Mesothelial cell of epicardium (in vitro differentiated cells): Measurements from ENCODE around the gene NBDY. TPM values are rescaled to one million over a fixed set of nuclear protein-coding genes. Genes with fewer than 3 reads are reported as not detected.

Source experiments
- DNase-seq, 2 experiments: peaks; one replicate each; pipeline ENCODE4 v3.0.0; 2021; ENCODE audit warnings: low spot score in 2 of 2; ENCODE audit not compliant: unreplicated experiment in 2 of 2
- H3K27ac Mint-ChIP-seq: 2 replicates; pipeline ENCODE4 v1.8.0; 2021; ENCODE audit warnings: mixed read lengths
- H3K27me3 Mint-ChIP-seq: 2 replicates; pipeline ENCODE4 v1.8.0; 2021; ENCODE audit warnings: low read depth, mixed read lengths
- H3K36me3 Mint-ChIP-seq: 2 replicates; pipeline ENCODE4 v1.8.0; 2021; ENCODE audit warnings: mixed read lengths
- H3K4me1 Mint-ChIP-seq: 2 replicates; pipeline ENCODE4 v1.8.0; 2021; ENCODE audit warnings: mixed read lengths
- H3K4me3 Mint-ChIP-seq: 2 replicates; pipeline ENCODE4 v1.8.0; 2021; ENCODE audit warnings: mild to moderate bottlenecking, moderate library complexity, mixed read lengths
- H3K9me3 Mint-ChIP-seq: 2 replicates; pipeline ENCODE4 v1.8.0; 2021; ENCODE audit warnings: mixed read lengths
- total RNA-seq: library from RNA; stranded (reverse); gene quantifications from 3 replicates; pipeline ENCODE4 v1.2.1, GENCODE V29; 2021
- TF ChIP-seq, protein P1 (sequence below): fragments of 200-600 bp; sonication (generic); IDR thresholded peaks from one replicate; pipeline ENCODE4 v1.5.0; 2021; ENCODE audit warnings: antibody characterized with exemption; ENCODE audit not compliant: unreplicated experiment

Gene NBDY
- total RNA-seq, 1 donor from 2014 or later = 48.4 TPM

DNA sequence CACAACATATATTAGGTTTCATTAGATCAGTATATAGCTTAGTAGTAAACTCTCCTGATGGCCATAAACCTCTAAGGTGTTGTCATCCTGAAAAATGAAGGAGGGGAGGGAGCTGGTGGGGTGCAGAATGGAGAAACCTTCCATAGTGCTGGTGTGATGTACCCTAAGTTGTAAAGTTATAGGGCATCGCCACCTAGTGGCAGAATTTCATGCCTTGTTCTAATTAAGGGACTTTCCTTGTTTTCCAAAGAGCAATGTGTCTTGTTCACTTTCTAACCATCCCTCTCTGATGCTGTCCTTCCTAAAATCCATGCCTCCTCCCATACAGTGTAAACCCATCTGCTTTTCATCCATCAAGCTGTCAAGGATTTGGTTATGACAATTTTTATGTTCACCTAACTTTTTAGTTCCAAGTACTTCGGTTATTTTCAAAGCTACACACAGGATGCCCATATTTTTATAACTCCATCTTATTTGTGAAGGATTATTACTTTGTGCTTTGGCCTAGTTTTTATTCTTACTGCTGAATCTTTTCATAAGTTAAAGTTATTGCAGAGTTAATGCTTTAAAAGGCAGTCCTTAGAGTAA, 4.5 kb downstream of the NBDY start:
- H3K27ac Mint-ChIP-seq = no peak overlapping the region
- no peak overlapping the region for H3K4me3 Mint-ChIP-seq
- DNase-seq = no peak
- TF ChIP-seq, protein P1, sequence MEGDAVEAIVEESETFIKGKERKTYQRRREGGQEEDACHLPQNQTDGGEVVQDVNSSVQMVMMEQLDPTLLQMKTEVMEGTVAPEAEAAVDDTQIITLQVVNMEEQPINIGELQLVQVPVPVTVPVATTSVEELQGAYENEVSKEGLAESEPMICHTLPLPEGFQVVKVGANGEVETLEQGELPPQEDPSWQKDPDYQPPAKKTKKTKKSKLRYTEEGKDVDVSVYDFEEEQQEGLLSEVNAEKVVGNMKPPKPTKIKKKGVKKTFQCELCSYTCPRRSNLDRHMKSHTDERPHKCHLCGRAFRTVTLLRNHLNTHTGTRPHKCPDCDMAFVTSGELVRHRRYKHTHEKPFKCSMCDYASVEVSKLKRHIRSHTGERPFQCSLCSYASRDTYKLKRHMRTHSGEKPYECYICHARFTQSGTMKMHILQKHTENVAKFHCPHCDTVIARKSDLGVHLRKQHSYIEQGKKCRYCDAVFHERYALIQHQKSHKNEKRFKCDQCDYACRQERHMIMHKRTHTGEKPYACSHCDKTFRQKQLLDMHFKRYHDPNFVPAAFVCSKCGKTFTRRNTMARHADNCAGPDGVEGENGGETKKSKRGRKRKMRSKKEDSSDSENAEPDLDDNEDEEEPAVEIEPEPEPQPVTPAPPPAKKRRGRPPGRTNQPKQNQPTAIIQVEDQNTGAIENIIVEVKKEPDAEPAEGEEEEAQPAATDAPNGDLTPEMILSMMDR = peak; percentile 75
- H3K4me1 Mint-ChIP-seq = peaks cover 10% of the 10 kb centered on the region
- H3K27me3 Mint-ChIP-seq = no peaks in the 10 kb centered on the region
- H3K9me3 Mint-ChIP-seq = peaks cover 16% of the 10 kb centered on the region
- H3K36me3 Mint-ChIP-seq = peaks cover 5% of the 10 kb centered on the region

DNA sequence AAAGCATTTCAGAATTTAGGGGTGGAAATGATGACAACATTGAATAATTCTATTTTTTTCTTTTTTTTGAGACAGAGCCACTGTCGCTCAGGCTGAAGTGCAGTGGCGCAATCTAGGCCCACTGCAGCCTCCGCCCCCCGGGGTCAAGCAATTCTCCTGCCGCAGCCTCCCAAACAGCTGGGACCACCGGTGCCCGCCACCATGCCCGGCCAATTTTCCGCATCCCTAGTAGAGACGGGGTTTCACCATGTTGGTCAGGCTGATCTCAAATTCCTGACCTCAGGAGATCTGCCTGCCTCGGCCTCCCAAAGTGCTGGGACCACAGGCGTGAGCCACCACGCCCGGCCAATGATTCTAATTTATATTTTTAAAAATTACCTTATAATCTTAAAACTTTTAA, 7.2 kb downstream of the NBDY start:
- DNase-seq = no peak
- TF ChIP-seq, protein P1 = no peak
- Mint-ChIP-seq H3K36me3 (peaks cover 14% of the 10 kb centered on the region), H3K4me3 (no peak overlapping the region), H3K4me1 (peaks cover 6% of the 10 kb centered on the region), H3K27ac (no peak overlapping the region), H3K27me3 (no peaks in the 10 kb centered on the region), H3K9me3 (peaks cover 30% of the 10 kb centered on the region)

DNA sequence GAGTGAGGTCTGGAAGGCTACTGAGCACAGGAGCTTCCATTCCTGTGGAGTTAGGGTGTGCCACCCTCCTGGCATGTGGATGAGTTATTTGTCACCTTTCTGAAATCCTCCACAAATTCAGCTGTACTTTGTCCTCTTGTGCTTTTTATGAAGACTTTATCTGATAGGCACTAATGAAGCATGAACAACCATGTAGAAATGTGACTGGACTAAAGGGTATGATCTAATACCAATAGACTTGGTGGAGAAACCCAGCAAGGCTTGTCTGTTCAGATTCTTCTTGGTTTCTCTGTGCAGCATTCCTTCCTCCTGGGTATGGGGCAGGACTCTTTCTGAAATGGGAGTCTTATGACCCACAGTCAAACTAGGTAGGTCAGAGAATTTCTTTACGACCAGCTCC, 9.6 kb downstream of the NBDY start:
- DNase-seq = no peak
- H3K36me3 Mint-ChIP-seq = peaks cover 37% of the 10 kb centered on the region

GRCh38 chrX:56744996-56745395, 16.0 kb downstream of the NBDY start:
- Mint-ChIP-seq H3K27ac (no peak overlapping the region), H3K36me3 (peaks cover 54% of the 10 kb centered on the region)
- TF ChIP-seq, protein P1 = no peak

More for the DNA sequence above, 9.6 kb downstream of the NBDY start:
- H3K27ac Mint-ChIP-seq = peak overlapping the region; percentile 52
- H3K27me3 Mint-ChIP-seq = no peaks in the 10 kb centered on the region
- H3K4me1 Mint-ChIP-seq = no peaks in the 10 kb centered on the region
- TF ChIP-seq, protein P1 = no peak
- no peak overlapping the region for H3K4me3 Mint-ChIP-seq
- H3K9me3 Mint-ChIP-seq = peaks cover 53% of the 10 kb centered on the region

GRCh38 chrX:56746996-56747395, 18.0 kb downstream of the NBDY start:
- no peak for DNase-seq
- Mint-ChIP-seq H3K4me1 (no peaks in the 10 kb centered on the region), H3K27me3 (no peaks in the 10 kb centered on the region), H3K9me3 (peaks cover 53% of the 10 kb centered on the region), H3K27ac (no peak overlapping the region), H3K36me3 (peaks cover 37% of the 10 kb centered on the region), H3K4me3 (no peak overlapping the region)
- TF ChIP-seq, protein P1 = no peak

More at GRCh38 chrX:56744996-56745395, 16.0 kb downstream of the NBDY start:
- Mint-ChIP-seq H3K4me1 (no peaks in the 10 kb centered on the region), H3K27me3 (no peaks in the 10 kb centered on the region), H3K9me3 (peaks cover 64% of the 10 kb centered on the region), H3K4me3 (no peak overlapping the region)
- no peak for DNase-seq
